VCaP (cell line): ENCODE results near the gene CCDC78.

ENCODE experiments used
- H3K27ac ChIP-seq: fragments of 450-650 bp; 2 replicates; pipeline ENCODE4 v1.5.1; 2017
- TF ChIP-seq, protein P1 (sequence below): fragments of 450-650 bp; conservative IDR thresholded peaks from 2 replicates; pipeline ENCODE4 v1.5.1; 2017; ENCODE audit warnings: mild to moderate bottlenecking, moderate library complexity

CCDC78 gene

DNA sequence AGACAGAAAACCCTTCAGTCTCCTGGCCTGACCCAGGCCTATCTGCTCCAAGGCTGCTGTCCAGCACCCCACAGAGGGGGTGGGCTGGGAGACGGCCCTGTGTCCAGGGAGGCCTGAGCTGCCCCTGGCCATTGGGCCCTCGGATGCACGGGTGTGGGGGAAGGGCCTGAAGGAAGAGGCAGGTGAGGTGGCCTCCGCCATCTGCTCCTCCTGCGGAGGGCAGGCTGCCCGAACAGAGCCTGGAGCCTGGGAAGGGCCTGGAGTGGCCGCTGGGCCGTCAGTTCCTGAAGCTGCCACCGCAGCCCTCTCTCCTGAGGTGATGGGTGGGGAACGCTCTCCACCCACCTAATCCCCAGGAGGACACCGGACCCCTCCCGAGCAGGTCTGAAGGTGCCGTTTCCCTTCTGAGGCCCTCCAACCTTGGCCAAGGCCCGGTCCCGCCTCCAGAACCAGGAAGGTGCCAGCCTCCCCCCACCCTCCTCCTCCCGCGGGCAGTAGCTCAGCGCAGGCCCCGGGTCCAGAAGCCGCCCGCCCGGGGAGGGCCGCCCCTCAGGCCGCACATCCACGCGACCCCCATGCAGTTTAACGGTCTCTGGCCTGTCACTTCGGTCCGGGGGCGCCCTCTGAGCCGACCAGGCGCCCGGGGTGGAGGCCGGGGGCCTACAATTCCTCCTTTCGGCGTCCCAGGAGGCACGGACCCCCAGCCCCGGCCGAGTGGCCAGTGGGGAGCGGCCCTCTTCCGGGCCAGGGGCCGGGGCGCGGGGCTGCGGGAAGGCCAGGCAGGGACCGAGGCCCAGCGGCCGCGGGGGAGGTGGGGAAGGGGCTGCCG, 21.5 kb downstream of the CCDC78 start:
- TF ChIP-seq, protein P1, sequence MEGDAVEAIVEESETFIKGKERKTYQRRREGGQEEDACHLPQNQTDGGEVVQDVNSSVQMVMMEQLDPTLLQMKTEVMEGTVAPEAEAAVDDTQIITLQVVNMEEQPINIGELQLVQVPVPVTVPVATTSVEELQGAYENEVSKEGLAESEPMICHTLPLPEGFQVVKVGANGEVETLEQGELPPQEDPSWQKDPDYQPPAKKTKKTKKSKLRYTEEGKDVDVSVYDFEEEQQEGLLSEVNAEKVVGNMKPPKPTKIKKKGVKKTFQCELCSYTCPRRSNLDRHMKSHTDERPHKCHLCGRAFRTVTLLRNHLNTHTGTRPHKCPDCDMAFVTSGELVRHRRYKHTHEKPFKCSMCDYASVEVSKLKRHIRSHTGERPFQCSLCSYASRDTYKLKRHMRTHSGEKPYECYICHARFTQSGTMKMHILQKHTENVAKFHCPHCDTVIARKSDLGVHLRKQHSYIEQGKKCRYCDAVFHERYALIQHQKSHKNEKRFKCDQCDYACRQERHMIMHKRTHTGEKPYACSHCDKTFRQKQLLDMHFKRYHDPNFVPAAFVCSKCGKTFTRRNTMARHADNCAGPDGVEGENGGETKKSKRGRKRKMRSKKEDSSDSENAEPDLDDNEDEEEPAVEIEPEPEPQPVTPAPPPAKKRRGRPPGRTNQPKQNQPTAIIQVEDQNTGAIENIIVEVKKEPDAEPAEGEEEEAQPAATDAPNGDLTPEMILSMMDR, result no peak

DNA sequence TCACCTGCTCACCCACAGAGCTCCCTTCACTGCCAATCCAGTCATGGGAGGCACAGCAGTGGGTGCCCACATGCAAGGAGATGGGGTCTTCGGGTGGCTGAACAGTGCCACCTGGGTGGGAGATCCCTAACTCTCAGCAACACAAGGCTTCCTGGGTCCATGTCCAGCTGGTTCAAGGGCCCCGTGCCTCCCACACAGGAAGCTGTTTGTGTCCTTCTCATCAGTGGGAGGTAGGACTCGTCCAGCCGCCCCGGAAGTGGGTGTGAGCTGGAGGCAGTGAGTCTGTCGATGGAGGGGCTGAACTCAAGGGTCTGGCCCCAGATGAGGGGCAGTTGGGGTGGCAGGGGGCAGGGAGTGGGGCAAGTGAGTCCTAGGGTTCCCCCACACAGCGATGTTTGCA, 22.2 kb downstream of the CCDC78 start:
- TF ChIP-seq, protein P1, result no peak
- peak overlapping the region; percentile 87 for H3K27ac ChIP-seq

More for the DNA sequence above, 21.5 kb downstream of the CCDC78 start:
- peak overlapping the region; percentile 87 for H3K27ac ChIP-seq

DNA sequence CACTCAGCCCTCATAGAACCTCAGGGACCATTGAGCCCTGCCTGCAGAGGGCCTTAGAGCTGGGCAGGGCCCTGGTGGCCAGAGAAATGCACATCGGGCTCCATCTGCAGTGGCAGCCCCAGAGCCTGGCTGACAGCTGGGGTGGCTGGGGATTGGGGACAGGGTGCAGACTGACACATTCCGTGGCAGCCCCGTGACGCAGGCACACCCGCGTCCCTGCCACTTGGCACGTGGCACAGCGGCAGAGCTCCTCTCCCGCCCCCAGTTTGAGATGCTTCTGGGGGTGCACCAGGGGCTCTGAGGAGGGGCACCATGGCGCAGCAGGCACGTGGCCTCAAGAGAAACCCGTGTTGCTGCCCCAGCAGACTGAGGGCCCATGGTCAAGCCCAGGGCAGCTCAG, 22.8 kb downstream of the CCDC78 start:
- TF ChIP-seq, protein P1, result no peak
- H3K27ac ChIP-seq, result peak overlapping the region; percentile 87; the same call in 1 of the 2 replicates

DNA sequence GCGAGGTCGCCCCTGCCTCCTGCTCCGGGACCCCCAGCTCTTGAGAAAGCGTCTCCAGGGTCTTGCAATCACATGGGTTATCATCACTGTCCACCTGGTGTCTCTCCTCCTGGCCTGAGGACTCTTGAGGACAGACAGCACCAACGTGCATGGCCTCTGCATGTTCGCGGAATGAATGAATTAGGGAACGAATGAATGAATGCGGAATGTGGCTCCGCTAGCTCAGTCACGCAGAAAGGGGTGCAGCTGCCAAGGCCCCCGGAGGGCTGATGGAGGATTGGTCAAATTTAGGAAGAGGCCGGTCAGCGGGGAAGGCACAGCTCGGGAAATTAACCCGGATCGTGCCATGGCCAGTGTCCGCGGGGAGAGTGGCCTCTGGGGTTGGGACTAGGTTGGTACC, 23.9 kb downstream of the CCDC78 start:
- TF ChIP-seq, protein P1, result no peak
- no peak overlapping the region for H3K27ac ChIP-seq

DNA sequence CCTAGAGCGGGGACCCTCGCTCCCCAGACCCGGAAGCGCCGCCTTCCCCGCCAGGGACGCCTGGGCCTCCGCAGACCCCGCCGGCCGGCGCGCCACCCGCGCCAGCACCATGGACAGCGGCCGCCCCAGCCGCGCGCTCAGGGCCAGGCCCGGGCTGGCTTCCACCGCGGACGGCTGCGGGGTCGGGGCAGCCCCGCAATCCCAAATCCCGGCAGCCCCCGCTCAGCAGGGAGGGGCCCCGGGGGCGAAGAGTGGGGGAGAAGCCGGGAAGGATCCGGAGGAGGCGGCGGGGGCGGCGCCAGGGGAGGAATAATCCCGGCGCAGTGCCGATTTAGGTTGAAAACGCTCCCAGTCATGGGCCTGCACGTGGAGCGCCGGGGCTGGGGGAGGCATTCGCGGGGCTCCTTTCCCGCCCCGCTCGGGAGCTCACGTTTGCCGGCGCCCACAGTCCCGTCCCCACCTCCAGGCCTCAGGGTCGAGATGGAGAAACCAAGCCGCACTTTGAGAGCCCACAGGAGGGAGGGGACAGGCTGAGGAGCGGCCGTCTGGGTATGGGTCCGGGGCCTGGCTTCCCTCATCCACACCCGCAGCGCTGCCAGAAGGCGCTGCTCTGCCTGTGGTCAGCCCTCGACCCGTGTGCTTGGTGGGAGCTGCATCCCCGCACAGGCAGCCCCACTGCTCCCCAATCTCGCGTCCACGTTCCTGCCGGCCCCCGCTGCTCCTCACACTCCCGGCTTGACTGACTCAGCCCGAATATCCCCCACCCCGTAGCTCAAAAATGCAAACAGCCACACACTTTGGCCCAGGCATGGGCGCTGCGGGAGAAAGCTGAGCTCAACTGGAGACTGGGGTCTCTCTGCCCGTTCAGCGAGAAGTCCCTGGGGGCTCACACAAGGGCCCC, 25.3 kb downstream of the CCDC78 start:
- TF ChIP-seq, protein P1, result no peak
- no peak overlapping the region for H3K27ac ChIP-seq

DNA sequence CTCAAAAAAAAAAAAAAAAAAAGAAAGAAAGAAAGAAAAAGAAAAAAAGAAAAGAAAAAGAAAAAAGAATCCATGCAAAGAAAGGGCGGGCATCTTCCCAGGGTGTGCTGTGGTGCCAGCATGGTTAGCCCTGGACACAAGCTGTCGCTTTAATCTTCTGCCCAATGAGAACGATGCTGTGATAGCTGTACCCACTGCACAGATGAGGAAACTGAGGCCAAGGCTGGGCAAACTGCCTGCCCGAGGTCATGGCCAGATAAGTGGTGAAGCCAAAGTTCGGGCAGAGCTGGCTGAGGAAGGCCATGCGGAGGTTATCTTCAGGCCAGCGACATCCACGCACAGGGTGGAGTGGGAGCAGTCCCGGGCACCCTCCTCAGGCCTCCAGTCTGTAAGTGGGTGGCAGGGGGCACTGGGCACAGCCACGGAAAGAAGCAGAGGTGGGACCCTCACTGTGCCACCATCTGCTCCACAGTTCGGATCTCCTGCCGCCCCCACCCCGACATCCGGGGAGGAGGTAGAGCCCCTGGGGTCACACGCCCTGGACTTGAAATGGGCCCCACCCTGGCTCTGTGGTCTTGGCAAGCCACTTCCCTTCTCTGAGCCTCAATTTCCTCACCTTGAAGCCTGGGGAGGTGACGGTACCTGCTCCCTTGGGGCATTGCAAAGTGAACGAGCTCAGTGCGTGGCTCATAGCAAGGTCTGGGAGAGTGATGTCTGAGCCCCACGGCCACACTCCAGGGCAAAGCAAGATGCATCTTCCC, 27.2 kb downstream of the CCDC78 start:
- no peak overlapping the region for H3K27ac ChIP-seq
- TF ChIP-seq, protein P1, result no peak
